Calu3 (cell line): ENCODE measurements around the gene ZPR1. TPM values are rescaled to one million over a fixed set of nuclear protein-coding genes. Genes with fewer than 3 reads are reported as not detected.

Experiments
- BruUV-seq: library from RNA; stranded (reverse); fragments of 400-500 nt; replicated peaks from 2 replicates; lab custom pipeline; 2021; lab: Mats Ljungman, UMichigan
- CTCF ChIA-PET: fragments of 300-600 bp; sonication (Branson Sonifier 250); formaldehyde crosslinking; loops from one replicate; lab custom pipeline; 2022; ENCODE audit warnings: antibody characterized with exemption; lab: Charles Lee
- DNase-seq: peaks from one replicate; pipeline ENCODE4 v3.0.0; 2022
- H3K27ac Mint-ChIP-seq: one replicate; pipeline ENCODE4 v1.8.0; 2022; ENCODE audit warnings: mixed read lengths; ENCODE audit not compliant: unreplicated experiment
- H3K27me3 Mint-ChIP-seq: one replicate; pipeline ENCODE4 v1.8.0; 2022; ENCODE audit warnings: mixed read lengths; ENCODE audit not compliant: unreplicated experiment
- H3K36me3 Mint-ChIP-seq: one replicate; pipeline ENCODE4 v1.8.0; 2022; ENCODE audit warnings: mild to moderate bottlenecking, moderate library complexity, mixed read lengths; ENCODE audit not compliant: insufficient read depth, unreplicated experiment
- H3K4me1 Mint-ChIP-seq: one replicate; pipeline ENCODE4 v1.8.0; 2022; ENCODE audit warnings: mild to moderate bottlenecking, low read depth, mixed read lengths; ENCODE audit not compliant: unreplicated experiment
- H3K4me3 Mint-ChIP-seq: one replicate; pipeline ENCODE4 v1.8.0; 2022; ENCODE audit warnings: mild to moderate bottlenecking, low read depth, moderate library complexity, mixed read lengths; ENCODE audit not compliant: unreplicated experiment
- H3K9me3 Mint-ChIP-seq: one replicate; pipeline ENCODE4 v1.8.0; 2022; ENCODE audit warnings: low read depth, mixed read lengths; ENCODE audit not compliant: unreplicated experiment
- intact Hi-C: fragments of 100-400 bp; cut with micrococcal nuclease; formaldehyde crosslinking; loops from one replicate; pipeline ENCODE4 v1.10.0; 2022; ENCODE audit not compliant: unreplicated experiment
- total RNA-seq: library from RNA; stranded (reverse); gene quantifications from 2 replicates; pipeline ENCODE4 v1.2.3, GENCODE V29; 2022
- TF ChIP-seq, protein P1 (sequence below): fragments of 200-600 bp; IDR thresholded peaks from one replicate; pipeline ENCODE4 v1.8.0; 2022; ENCODE audit warnings: antibody characterized with exemption; ENCODE audit not compliant: unreplicated experiment

Gene ZPR1
- total RNA-seq, 1 experiment from 2014 or later: 34.5 TPM

DNA sequence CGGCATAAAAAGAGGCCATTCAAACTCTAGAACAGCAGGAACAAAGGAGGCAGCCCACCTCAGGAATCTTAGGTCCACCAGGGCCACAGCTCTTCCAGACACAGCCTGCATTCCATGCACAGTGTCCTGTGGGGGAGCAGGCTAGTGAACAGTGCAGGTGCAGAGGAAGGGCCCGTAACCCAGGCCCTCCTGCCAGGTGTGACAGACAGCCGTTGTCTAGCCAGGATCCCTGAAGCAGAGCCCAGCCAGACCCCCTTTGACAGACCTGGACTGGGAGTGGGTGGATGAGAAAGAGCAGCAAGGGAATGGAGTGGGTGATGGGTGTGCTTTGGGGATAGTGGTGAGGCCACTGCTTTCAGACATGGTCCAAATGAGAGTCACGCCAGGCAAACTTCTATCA is 1.2 kb upstream of the ZPR1 start:
- no peak overlapping the region for H3K27ac Mint-ChIP-seq

DNA sequence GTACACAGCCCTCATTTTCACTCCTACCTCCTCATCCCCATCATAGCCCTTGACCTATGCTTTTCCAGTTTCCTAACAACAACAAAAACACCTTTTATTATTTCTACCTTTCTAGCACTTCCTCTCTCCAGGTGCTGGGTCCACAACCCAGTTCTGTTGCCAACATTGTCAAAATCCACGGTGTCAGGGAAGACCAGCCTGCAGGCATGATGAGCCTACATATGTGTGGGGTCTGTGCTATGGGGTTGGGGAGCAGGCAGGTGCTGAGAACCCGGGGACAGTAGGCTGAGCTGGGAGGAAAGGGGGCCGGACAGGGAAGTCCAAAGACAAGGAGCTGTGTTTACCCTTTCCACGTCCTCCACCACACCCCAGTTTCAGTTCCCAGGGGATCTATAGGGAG is 711 bp upstream of the ZPR1 start:
- TF ChIP-seq, protein P1, sequence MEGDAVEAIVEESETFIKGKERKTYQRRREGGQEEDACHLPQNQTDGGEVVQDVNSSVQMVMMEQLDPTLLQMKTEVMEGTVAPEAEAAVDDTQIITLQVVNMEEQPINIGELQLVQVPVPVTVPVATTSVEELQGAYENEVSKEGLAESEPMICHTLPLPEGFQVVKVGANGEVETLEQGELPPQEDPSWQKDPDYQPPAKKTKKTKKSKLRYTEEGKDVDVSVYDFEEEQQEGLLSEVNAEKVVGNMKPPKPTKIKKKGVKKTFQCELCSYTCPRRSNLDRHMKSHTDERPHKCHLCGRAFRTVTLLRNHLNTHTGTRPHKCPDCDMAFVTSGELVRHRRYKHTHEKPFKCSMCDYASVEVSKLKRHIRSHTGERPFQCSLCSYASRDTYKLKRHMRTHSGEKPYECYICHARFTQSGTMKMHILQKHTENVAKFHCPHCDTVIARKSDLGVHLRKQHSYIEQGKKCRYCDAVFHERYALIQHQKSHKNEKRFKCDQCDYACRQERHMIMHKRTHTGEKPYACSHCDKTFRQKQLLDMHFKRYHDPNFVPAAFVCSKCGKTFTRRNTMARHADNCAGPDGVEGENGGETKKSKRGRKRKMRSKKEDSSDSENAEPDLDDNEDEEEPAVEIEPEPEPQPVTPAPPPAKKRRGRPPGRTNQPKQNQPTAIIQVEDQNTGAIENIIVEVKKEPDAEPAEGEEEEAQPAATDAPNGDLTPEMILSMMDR: no peak
- Mint-ChIP-seq H3K4me3 (peak overlapping the region; percentile 90), H3K27ac (peak overlapping the region; percentile 96), H3K36me3 (peaks cover 33% of the 10 kb centered on the region), H3K27me3 (no peaks in the 10 kb centered on the region), H3K9me3 (no peaks in the 10 kb centered on the region), H3K4me1 (peaks cover 17% of the 10 kb centered on the region)
- CTCF ChIA-PET: interaction anchor here (1.1 to 1.7 kb wide), 2 partner anchors 48 to 318 kb away, joined by 3 to 10 read pairs; no protein-coding TSS in a partner anchor
- no peak for DNase-seq
- no TSS peak for BruUV-seq
- intact Hi-C loops: no loop called here

More for the DNA sequence above, 1.2 kb upstream of the ZPR1 start:
- no peak for DNase-seq
- BruUV-seq: no TSS peak
- TF ChIP-seq, protein P1: no peak
- CTCF ChIA-PET: interaction anchor here (1.7 kb wide), 1 partner anchor 47 kb away, joined by 10 read pairs; no protein-coding TSS in a partner anchor
- no peaks in the 10 kb centered on the region for H3K27me3 Mint-ChIP-seq
- no peaks in the 10 kb centered on the region for H3K9me3 Mint-ChIP-seq
- peak overlapping the region; percentile 90 for H3K4me3 Mint-ChIP-seq
- peaks cover 33% of the 10 kb centered on the region for H3K36me3 Mint-ChIP-seq
- intact Hi-C loops: no loop called here
- peaks cover 17% of the 10 kb centered on the region for H3K4me1 Mint-ChIP-seq

DNA sequence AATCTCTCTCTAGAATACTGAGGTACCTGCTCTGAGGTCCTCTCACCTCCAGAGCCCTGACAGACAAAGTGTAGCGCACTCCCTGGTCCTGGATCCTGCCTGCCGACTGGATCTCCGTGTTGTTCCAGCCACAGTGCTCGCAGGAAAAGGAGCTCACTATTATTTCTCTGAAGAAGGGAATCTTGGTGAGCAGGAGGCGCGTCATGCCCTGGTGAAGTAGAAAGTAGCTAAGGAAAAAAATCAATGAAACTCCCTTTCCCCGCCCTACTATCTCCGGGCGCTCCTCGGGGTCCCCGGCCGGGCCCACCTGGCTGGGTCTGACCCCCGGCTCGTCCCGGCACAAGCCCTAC is 412 bp downstream of the ZPR1 start:
- peaks cover 17% of the 10 kb centered on the region for H3K4me1 Mint-ChIP-seq
- TF ChIP-seq, protein P1: no peak
- intact Hi-C loops: no loop called here
- no peak overlapping the region for H3K27ac Mint-ChIP-seq
- H3K36me3 Mint-ChIP-seq: peaks cover 39% of the 10 kb centered on the region
- CTCF ChIA-PET: interaction anchor here (0.9 to 1.7 kb wide), 3 partner anchors 11 to 319 kb away, joined by 3 to 10 read pairs (median 3); no protein-coding TSS in a partner anchor
- peak overlapping the region; percentile 90 for H3K4me3 Mint-ChIP-seq
- no peaks in the 10 kb centered on the region for H3K27me3 Mint-ChIP-seq
- BruUV-seq: no TSS peak
- DNase-seq: no peak
- H3K9me3 Mint-ChIP-seq: no peaks in the 10 kb centered on the region

DNA sequence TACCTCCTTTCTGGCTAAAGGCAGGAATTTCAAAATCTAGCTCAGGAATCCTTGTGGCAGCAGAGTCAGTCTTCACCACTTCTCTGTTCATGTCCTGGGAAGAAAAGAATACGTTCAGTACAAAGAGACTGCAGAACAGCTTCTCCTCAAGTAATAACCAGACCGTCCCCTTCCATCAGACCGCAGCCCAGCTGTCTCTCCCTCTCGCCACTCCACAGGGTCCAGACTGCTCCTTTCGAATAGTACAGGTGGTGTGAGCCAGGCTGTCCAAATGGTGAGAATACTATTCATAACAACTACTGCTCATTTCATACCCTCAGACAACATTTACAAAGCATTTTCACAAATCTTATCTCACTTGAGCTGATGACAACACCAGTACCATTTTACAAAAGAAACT is 857 bp downstream of the ZPR1 start:
- H3K27me3 Mint-ChIP-seq: no peaks in the 10 kb centered on the region
- H3K36me3 Mint-ChIP-seq: peaks cover 40% of the 10 kb centered on the region
- H3K9me3 Mint-ChIP-seq: no peaks in the 10 kb centered on the region
- no peak for DNase-seq
- TSS peak; percentile 57 for BruUV-seq
- TF ChIP-seq, protein P1: no peak
- intact Hi-C loops: no loop called here
- peak overlapping the region; percentile 90 for H3K4me3 Mint-ChIP-seq
- H3K4me1 Mint-ChIP-seq: peaks cover 17% of the 10 kb centered on the region
- CTCF ChIA-PET: interaction anchor here (0.9 kb wide), 1 partner anchor 11 kb away, joined by 3 read pairs; no protein-coding TSS in a partner anchor
- no peak overlapping the region for H3K27ac Mint-ChIP-seq
